Fibroblast of the aortic adventitia (primary cell): ENCODE data around the gene KAZALD1. TPM values are rescaled to one million over a fixed set of nuclear protein-coding genes. Genes with fewer than 3 reads are reported as not detected.
A peak's percentile ranks its signal among the peaks of the same experiment; 100 is the strongest.

Experiments
- DNase-seq: peaks from one replicate; pipeline ENCODE4 v3.0.0-alpha.2; 2010; ENCODE audit warnings: low read depth
- H3K4me3 ChIP-seq: 2 replicates; pipeline ENCODE4 v1.5.1; 2011; ENCODE audit warnings: low read depth, mild to moderate bottlenecking, control low read depth, low read length, moderate library complexity
- CTCF ChIP-seq: IDR thresholded peaks from 2 replicates; pipeline ENCODE4 v1.5.1; 2011; ENCODE audit warnings: mild to moderate bottlenecking, low read length, control low read depth, inconsistent platforms; ENCODE audit not compliant: insufficient read depth
- total RNA-seq: library from RNA; depleted of rRNA; stranded (reverse); fragments of >200 nt; gene quantifications from 2 replicates; pipeline ENCODE4 v1.2.3, GENCODE V29; 2012; ENCODE audit warnings: low replicate concordance

Gene KAZALD1
- total RNA-seq, 1 donor, result 62.4 TPM

GRCh38 chr10:101021692-101022251, 40.0 kb upstream of the KAZALD1 start:
- no peak overlapping the region for H3K4me3 ChIP-seq
- DNase-seq, result no peak
- no peak for TF ChIP-seq CTCF

GRCh38 chr10:101022967-101023705, 38.7 kb upstream of the KAZALD1 start:
- TF ChIP-seq CTCF, result no peak
- no peak for DNase-seq
- H3K4me3 ChIP-seq, result no peak overlapping the region

- no peak for TF ChIP-seq CTCF
- DNase-seq, result no peak
- no peak overlapping the region for H3K4me3 ChIP-seq
Observed at GRCh38 chr10:101027106-101027720, 34.6 kb upstream of the KAZALD1 start.

GRCh38 chr10:101028446-101029337, 33.1 kb upstream of the KAZALD1 start:
- no peak overlapping the region for H3K4me3 ChIP-seq
- DNase-seq, result no peak
- TF ChIP-seq CTCF, result no peak

GRCh38 chr10:101029520-101030295, 32.1 kb upstream of the KAZALD1 start:
- H3K4me3 ChIP-seq, result no peak overlapping the region
- DNase-seq, result no peak
- TF ChIP-seq CTCF, result peak; percentile 16
